Fibroblast of the conjunctiva (primary cell): ENCODE results near the gene ACOX3.

Experiments
- DNase-seq: peaks from one replicate; pipeline ENCODE4 v3.0.0-alpha.2; 2010; ENCODE audit warnings: low read depth

The ACOX3 gene

DNA sequence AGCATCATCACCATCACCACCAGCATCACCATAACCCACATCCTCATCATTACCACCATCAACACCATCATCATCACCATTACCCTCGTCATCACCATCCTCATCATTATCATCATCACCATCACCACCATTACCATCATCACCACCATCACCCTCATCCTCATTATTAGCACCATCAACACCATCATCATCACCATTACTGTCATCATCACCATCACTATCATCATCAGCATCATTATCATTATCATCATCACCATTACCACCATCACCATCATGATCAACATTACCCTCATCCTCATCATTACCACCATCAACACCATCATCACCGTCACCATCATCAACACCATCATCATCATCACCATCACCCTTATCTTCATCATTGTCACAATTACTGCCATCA lies 119.3 kb downstream of the ACOX3 start:
- no peak for DNase-seq

DNA sequence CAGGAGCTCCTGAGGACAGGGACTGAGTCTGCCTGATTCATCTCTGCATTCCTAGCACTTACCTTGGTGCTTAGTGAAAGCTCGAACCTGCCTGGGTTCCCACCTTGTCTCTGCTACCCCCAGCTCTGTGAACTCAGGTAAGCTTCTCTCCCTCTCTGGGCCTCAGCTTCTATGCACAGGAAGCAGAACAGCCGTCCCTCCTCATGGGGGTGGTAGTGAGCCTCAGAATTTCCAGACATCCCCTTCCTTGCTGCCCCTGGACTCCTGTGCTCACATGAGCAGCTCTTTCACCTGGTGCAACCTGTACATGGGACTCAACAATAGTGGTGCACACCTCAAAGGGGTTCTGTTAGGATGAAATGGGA lies 120.2 kb downstream of the ACOX3 start:
- no peak for DNase-seq

DNA sequence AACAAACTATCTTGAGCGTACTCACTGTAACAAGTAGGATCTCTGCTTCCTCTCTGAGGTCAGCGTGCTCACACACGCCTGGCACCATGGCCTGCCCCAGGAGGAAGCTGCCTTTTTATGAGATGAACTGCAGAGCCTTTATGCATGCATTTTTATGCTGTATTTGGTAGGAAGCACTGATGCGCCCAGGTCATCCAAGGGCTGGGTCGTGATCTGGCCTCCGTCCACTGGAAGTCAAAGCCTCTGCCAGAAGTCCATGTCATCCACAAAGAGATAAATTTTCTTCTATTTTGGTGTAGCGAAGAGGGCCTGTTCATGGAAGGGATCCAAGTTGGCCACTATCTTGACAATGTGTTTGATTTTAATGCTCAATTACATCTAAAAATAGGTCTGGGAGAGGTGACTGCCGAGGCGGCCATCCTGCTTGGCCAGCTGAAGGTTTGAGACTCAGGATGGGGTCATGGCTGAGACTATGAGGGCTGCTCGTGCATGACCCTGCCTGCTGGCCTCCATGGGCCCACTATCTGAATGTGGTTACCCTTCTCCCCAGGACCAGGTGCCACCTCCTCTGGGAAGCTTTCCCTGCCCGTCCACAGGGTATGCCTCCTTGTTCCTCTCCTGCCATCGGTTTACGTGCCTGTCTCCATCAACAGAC lies 120.7 kb downstream of the ACOX3 start:
- DNase-seq = no peak

DNA sequence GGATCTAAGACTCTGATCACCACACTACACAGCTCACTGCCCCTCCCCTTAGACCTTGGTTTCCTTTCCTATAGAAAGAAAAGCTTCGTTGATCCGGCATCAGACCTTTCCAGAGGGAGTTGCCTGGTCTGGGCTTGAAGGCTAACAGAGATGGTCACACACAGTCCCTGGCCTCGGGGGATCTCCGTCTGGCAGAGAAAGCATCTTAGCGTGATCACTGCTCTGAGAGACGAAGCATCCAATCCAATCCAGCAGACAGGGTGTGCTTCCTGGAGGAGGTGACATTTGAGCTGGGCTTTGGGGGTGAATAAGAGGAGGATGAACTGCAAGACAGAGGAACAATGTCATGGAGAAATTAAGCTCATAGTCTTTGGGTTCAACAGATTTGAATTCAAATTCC lies 121.5 kb downstream of the ACOX3 start:
- no peak for DNase-seq

DNA sequence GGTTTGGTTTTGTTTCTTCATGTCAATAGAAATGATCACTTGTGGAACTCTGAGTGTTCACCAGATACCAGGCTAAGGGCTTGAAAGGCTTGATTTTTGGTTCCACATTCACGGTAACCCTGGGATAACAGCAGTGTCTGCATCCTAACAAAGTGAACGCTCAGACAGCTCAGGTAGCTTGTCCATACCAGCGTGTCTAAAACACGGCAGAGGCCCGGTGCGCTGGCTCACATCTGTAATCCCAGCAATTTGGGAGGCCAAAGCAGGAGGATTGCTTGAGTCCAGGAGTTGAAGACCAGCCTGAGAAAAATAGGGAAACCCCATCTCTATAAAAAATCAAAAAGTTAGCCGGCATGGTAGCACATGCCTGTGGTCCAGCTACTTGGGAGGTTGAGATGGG lies 122.0 kb downstream of the ACOX3 start:
- no peak for DNase-seq

DNA sequence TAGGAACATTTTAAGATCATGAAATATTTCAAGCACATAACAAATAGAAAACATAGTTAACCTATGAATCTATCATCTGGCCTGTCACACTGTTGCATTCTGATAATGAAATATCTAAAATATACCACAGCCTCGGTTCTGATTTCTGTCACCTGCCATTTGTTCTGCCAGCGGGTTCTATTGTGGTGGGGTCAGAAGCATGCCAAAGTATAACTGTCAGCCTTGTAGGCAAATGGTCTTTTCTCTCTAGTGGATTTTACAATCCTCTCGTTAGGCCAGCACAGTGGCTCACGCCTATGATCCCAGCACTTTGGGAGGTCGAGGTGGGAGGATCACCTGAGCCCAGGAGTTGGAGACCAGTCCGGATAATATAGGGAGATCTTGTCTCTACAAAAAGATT lies 123.0 kb downstream of the ACOX3 start:
- no peak for DNase-seq

DNA sequence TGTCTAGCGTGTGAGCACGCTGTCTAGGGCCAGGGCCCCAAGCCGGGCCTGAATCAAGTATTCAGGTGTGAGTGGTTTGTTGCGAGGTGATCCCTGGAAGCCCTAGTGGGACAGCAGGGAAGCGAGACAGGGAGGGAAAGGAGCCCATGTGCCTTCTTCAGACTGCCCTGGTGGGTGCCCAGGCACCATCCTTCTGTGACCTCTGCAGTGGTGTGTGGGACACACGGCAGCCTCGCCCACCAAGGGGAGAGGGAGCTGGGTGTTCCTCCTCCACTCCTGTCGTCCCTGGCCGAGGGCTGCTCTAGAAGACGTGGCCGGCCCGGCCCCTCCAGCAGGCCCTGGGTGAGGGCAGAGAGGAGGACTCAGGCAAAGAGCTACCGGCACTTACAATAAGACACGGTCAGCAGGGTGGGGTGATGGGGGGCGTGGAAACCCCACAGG lies 123.6 kb downstream of the ACOX3 start:
- DNase-seq = no peak
